ENCODE results near the gene ZBTB49.

The ZBTB49 gene

DNA sequence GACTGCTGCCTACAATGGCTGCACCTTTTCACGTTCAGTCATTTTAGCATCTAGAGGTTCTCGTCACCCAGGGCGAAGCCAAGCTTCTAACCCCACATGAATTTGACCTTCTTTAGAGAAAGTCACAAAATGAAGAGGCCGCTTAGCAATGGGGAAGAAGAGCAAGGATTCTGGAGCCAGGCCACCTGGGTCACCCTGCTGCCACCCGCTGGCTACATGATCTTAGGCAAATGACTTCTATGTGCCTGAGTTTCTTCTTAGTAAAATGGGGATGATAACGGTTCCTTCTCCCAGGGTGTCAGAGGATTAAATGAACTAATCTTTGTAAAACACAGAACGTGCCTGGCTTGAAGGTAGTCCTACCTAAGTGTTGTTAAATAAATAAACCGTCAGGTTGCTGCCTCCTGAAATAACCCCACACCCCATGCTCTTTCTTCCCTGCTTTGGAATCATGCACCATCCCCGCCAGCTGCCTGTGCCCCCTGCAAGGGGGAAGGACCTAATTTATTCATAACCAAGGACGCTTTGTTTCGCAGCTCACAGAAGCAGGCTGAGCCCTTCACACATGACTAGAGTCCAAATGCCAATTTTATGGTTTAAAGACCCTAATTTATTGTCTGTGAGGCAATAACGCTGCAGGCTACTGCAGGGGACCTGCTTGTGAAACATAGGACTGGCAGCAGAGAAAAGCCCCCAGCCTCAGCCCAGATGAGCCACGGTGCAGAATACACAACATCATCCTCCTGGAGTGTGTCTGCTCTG lies 68.2 kb downstream of the ZBTB49 start:
- no peak for DNase-seq (ENCODE audit: low read depth)

DNA sequence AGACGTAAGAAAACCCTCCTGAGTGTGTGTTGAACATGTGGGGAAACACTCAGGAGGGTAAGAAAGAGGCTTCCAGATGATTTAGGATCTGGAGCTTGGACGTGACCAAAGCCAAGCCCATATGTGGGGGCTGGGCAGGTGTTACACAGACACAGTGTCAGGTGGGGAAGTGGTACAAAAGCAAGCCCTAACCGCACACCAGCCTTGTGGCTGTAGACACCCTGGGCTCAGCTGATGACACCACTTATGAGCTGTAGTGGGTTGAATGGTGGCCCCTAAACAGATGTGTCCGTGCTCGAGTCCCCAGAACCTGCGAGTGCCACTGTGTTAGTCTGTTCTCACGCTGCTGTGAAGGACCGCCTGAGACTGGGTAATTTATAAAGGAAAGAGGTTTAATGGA lies 71.8 kb downstream of the ZBTB49 start:
- no peak for DNase-seq (ENCODE audit: low read depth)

DNA sequence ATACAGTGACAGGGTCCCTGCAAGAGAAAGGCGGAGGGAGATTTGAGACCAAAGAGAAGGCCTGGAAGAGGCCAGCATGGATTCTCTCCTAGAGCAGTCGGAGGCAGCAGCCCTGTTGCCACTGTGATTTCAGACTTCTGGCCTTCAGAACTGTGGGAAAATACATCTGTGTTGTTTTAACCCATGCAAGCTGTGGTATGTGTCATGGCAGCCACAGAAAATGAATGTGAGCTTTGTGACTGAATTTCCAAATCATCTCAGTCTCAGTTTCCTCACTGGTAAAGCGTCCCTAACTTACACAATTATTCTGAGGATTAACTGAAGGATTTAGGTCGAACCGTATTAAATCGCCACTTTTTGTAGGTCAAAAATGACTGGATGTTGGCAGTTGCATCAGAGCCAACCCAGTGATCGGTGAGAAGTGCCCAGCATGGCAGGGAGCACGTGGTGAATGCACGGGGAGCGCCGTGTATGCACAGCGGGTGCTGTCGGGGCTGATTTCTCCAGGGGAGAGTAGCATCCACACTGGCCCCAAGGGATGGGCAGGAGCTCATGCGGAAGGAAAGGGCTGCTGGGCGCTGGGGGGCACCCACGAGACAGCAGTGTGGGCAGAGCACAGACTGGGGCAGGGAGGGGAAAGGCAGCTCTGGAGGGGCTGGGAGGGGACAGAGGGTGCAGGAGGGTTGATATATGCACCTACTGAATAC lies 73.1 kb downstream of the ZBTB49 start:
- DNase-seq (ENCODE audit: low read depth): peak; percentile 6

DNA sequence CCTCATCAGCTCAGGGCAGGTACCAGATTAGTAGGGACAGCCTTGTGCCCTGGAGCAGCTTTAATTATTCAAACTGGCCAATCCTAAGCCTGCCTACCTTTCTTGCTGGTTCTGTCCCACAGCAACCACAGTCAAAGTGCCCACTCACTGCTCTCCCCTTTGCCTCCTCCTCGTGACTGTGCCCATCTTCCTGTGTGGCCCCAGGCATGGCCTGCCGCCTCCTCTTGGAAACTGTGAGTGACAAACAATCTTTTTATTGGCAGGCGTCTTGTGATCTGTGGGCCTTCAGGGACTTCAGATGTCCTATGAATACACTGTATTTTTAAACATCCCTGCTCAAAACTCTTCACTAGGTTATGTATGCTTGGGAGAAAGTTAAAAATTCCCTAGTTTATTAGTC lies 74.0 kb downstream of the ZBTB49 start:
- no peak for DNase-seq (ENCODE audit: low read depth)

DNA sequence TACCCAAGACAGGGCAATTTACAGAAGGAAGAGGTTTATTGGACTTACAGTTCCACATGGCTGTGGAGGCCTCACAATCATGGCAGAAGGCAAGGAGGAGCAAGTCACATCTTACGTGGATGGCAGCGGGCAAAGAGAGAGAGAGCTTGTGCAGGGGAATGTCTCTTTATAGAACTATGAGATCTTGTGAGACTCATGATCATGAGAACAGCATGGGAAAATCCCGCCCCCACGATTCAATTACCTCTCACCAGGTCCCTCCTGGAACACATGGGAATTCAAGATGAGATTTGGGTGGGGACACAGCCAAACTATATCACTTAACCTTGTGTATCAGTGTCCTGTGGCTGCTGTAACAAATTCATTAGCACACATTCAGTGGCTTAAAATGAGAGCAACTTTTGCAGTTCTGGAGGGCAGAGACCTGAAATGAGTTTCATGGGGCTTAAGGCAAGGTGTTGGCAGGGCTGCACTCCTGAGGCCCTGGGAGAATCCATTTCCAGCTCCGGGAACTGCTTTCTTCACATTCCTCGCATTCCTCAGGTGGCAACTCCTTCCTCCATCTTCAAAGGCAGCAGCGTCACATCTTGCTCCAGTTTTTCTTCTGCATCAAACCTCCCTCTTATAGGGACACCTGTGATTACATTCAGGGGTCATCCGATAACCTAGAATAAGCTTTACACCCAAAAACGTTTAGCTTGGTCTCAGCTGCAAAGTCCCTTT lies 74.6 kb downstream of the ZBTB49 start:
- DNase-seq (ENCODE audit: low read depth): no peak

DNA sequence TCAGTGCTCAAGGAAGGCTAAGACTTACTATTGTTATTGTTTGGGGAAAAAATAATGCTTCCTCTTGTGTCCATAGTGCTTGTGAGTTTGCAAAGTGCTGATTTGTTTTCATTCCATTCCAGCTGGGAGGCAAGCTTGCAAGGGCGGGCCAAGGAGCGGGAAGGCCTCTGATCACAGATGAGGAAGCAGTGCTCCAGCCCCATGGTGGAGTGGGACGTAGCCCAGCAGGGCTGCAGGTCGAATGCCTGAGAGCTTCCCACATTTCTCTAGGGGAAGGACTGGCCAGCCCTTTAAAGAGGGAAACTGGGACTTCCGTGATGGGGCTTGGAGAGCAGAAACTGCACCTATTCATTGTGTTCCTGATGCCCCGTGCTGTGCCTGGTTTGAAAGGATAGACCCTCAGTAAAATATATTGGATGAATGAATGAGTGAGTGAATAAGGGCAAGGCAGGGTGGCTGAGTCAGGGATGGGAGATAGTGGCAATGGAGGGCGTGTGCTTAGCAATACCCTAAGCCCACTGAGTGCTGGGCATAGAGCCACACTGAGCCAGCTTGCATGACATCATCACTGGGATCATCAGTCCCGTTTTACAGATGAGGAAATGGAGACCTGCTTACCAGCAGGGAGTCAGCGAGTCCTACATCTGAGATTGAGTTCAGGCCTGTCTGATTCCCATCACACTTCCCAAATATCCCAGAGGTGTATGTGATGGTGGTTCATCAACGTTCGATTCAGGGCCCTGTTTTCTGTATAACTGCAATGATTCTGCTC lies 78.9 kb downstream of the ZBTB49 start:
- DNase-seq (ENCODE audit: low read depth): no peak
